HEK293T (cell line): Measurements from ENCODE around the gene XIAP.

ENCODE experiments used
- BHLHE40 ChIP-seq: fragments of 450-650 bp; IDR thresholded peaks from 2 replicates; pipeline ENCODE4 v1.6.1; 2016; ENCODE audit warnings: mild to moderate bottlenecking, moderate library complexity, borderline replicate concordance
- CTBP1 ChIP-seq: fragments of 450-650 bp; IDR thresholded peaks from 2 replicates; pipeline ENCODE4 v1.6.1; 2016; ENCODE audit warnings: borderline replicate concordance

DNA sequence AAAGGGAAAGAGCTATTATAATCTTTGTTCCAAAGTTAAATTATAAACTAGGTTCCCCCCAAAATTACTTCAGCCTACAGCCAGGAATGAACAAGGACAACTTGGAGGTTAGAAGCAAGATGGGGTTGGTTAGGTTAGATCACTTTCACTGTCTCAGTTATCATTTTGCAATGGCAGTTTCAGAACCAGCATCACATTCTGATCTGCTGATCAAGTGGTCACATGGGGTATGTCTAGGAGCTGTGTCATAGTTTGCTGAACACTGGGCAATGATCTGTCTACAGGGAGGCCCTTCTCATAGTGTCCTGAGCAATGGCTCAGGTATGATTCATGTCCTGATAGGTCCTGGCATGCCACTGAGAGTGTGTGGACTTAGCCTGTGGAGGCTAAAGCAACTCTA is 41.6 kb upstream of the XIAP start:
- TF ChIP-seq BHLHE40 (no peak), CTBP1 (no peak)
